HG03066 (cell line): ENCODE measurements around the gene RUFY3.
"Not testable (repeated sequence)": the region's sequence is repeated elsewhere in the genome, so short reads cannot be mapped to it uniquely, and the experiment has no call there.

Source experiments
- ATAC-seq: cut with Tn5 transposase; IDR thresholded peaks from one replicate; pipeline ENCODE4 v1.9.1; 2021; ENCODE audit warnings: low read depth; ENCODE audit not compliant: unreplicated experiment

The RUFY3 gene

DNA sequence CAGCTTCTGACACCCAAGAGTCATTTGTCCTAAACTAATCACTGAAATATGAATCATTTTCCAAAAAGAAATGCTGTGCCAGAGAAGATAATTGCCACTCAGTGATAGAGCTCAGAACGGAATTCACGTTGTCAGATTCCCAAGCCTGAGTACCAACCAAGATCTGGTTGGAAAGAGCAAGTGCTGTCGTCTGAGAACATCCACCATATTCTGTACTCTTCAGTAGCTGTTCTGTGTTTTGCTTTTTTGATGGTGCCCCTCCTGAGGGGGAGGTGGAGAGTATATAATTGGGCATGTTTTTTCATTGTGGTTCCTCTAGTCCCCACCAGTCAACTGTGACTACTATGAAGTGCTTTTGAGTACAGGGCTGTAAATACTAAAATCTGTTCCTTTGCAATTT lies 13.2 kb downstream of the RUFY3 start:
- peak; percentile 2 for ATAC-seq

DNA sequence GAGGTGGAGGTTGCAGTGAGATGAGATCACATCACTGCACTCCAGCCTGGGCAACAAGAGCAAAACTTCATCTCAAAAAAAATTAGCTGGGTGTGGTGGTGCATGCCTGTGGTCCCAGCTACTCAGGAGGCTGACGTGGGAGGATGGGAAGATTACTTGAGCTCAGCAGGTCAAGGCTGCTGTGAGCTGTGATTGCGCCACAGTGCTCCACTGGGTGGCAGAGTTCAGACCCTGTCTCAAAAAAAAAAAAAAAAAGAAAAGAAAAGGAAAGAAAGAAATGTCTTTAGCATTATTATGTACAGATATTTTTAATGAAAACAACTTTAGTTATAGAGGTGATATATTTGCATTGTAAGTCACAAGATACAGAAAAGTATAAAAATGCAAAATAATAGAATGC lies 14.2 kb downstream of the RUFY3 start:
- not testable (repeated sequence) for ATAC-seq

DNA sequence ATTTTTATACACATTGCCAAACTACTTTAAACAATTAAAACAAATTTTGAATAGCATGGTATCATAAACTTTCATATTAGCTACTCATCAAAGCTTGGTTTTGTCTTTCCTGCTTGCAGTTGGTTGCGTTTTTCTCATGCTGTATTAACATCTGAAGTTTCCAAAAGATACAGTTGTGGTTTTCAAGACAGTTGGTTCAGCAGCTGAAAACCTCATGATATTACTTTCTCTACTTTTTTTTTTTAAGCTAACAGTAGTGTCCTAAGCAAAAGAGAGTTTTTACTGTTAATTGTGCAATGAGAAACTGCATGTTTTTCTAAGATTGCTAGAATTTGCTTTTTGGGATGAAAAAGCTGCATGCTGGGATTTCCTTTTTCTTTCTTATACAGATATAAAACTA lies 15.2 kb downstream of the RUFY3 start:
- no peak for ATAC-seq

DNA sequence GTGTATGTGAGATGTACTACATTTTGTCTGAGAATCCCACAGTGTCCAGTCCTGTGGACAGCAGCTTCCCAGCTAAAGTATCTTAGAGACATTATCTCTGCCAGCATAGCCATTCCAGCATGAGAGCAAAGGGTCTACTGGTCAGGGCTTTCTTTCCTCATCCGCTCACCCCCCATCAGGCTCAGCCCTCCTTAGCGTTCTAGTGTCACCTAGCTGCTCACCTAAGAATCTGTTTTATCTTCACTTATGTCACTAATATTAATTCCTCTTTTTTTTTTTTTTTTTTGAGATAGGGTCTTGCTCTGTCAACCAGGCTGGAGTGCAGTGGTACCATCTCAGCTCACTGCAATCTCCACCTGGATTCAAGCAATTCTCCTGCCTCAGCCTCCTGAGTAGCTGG lies 15.6 kb downstream of the RUFY3 start:
- no peak for ATAC-seq

DNA sequence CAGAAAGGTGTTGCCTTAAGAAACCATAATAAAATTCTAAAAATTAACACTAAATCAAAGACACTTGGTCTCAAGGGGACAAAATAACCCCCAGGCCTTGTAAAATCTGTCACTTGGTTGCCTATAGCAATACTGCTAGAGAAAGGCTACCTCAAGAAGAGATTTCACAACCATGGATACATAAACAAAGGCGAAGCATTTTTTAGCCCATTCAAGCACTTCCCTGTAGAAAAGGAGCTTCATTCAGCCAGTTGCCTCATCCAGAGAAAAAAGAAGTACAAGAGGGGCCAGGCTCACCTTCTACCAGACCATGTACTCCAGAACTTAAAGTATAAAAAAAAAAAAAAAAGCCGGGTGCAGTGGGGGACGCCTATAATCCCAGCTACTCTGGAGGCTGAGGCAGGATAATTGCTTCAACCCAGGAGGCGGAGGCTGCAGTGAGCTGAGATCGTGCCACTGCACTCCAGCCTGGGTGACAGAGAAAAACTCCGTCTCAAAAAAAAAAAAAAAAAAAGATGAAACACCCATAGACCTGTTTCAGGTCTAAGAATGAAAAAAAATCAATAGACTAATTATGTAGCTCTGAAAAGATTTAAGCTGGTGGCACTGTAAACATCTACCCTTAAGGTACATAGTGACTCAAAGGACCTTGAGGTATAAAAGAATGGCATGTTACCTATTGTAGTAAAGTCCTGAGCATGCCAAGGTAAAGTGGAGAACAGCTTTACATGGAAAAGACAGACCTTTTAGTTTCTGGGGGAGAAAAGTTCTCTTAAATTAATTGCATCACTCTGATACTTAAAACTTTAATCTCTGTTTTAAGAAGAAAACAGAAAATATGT lies 18.0 kb downstream of the RUFY3 start:
- no peak for ATAC-seq

DNA sequence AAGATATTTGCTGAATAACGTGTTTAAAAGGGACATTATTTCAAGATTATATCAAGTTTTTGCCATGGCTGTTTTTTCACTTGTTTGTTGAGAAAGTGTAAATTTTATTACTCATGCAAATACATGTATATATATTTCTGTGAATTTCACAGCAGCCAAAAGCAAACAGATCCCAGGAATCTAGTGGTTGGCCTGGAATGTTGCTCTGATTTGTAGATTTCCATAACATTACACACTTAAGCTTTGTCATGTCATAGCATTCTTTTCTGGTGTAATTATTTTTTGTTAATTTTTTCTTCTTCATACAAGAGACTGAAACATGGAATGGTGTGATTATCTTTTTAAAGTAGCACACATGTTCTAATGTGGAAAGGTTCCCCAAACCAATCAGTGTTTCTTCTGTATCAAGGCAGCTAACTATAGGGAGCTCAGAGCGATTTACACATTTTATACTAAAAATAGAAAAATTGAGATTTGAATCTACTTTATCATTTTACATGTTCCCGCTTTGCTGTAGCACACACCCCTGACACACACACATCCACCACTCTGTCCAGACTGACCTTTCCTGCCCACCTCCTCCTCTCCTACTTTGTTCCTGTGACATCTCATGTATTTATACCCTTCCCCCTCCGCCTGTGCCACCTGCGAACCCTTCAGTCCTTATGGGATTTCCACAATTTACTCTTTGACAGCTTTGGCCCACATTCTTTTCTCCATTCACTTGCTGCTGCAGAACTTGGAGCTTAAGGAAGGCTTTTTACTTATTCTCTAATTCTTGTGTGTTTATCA lies 20.3 kb downstream of the RUFY3 start:
- no peak for ATAC-seq

DNA sequence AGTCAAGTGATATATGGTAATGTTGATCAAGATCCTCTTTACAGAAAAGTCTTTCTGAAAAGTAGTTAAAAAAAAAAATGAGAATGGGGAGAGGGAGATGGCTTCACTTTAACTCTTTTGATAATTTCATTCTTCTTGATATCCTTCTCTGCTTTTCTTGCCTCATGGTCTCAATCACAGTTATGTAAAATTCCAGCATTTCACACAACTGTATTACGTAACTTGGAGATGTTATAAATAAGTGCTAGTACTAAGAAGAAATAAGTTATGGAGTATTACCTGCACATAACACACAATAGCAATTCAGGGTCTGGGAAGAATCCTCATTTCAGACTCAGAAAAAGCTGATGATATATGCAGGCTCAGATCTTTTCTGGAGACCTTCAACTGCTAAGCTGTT lies 22.0 kb downstream of the RUFY3 start:
- ATAC-seq: no peak

DNA sequence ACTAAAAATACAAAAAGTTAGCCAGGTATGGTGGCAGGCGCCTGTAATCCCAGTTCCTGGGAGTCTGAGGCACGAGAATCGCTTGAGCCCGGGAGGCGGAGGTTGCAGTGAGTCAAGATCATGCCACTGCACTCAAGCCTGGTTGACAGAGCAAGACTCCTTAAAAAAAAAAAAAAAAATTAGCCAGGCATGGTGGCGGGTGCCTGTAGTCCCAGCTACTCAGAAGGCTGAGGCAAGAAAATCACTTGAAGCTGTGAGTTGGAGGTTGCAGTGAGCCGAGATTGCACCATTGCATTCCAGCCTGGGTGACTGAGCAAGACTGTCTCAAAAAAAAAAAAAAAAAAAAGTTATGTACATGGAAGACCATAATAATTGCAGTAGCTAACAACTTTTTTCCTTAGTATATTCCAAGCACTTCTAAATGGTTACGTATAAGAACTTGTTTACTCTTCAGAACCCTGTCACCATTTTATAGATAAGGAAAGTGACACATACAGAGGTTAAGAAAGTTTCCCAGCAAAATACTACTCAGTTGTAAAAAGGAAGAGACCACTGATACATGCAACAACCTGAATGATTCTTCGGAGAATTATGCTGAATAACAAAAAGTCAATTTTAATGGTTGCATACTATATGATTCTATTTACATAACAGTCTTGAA lies 24.5 kb downstream of the RUFY3 start:
- no peak for ATAC-seq

DNA sequence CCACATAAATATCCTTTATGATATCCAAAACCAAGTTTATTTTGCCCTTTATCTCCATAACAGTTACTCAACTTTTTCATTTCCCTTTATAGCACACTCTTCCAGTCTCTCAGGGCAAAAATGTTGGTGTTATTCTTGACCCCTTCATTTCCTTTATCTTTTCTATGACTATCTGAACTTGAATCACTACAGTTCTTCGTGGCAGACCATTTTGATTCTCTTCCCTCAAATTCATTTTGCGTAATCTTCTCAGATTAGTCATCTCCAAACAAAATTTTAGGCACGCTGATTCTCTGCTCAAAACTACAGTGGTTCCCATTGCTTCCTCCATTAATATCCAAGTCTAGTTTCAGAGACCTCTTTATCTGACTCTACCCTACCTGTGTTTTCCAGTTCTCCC lies 26.1 kb downstream of the RUFY3 start:
- no peak for ATAC-seq

DNA sequence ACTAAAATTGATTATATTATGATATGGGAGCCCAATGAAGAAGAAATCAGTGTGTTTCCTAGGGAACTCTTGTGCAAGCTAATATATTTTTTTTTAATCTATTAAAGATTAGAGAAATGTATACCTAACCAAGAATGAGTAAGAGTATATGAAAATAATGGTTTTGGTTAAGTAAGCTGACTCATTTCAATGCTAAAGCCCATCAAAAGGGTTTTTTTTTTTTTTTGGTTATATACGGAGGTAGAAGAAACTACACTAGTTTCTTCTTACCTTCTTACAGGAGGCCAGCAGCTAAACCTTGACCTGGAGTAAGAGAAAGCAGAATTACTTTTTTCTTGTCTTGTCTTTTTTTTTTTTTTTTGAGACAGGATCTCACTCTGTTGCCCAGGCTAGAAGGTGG lies 27.5 kb downstream of the RUFY3 start:
- peak; percentile 86 for ATAC-seq

DNA sequence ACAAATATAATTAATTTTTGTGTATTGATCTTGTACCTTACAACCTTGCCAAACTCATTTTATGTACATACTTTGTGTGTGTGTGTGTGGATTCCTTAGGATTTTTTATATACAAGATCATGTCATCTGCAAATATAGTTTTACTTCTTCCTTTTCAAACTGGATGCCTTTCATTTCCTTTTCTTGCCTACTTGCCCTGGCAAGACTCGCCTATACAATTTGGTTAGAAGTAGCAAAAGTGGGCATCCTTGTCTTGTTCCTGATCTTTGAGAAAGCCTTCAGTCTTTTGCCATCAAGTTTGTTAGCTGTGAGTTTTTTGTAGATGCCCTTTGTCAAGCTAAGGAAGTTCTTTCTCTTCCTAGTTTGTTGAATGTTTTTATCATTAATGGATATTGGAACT lies 30.5 kb downstream of the RUFY3 start:
- ATAC-seq: no peak

DNA sequence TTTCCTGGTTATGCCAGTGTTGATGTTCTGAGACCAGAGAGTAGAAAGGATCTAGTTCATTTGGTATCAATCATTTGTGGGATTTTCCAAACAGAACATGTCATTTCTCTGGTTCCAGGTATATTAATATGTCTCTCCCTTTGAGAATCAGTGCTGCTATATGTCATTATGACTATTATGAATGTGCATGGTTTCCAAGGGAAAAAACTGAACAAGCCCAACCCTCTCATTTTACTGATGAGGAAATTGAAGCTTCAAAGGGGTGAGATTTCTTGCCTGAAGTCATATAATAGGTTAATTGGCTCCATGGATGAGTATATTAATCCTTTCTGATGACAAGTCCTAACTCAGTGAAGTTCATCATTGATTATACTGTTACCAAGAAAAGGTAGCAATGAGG lies 31.9 kb downstream of the RUFY3 start:
- ATAC-seq: no peak

DNA sequence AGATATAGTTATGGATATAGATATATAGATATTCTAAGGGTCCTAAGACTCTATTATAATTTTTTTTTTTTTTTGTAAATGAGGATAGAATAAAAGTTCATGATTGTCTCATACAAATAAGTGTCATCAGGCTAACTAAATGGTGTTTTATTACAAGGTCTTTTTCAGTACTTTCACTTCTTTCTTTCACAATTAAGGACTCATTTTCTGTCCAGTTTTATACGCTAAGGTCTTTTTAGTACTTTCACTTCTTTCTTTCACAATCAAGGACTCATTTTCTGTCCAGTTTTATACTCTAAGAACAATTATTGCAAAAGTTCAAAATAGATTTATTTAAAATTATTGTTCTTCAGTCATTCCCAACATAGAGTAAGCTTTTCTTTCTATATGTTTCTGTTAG lies 32.7 kb downstream of the RUFY3 start:
- peak; percentile 78 for ATAC-seq

DNA sequence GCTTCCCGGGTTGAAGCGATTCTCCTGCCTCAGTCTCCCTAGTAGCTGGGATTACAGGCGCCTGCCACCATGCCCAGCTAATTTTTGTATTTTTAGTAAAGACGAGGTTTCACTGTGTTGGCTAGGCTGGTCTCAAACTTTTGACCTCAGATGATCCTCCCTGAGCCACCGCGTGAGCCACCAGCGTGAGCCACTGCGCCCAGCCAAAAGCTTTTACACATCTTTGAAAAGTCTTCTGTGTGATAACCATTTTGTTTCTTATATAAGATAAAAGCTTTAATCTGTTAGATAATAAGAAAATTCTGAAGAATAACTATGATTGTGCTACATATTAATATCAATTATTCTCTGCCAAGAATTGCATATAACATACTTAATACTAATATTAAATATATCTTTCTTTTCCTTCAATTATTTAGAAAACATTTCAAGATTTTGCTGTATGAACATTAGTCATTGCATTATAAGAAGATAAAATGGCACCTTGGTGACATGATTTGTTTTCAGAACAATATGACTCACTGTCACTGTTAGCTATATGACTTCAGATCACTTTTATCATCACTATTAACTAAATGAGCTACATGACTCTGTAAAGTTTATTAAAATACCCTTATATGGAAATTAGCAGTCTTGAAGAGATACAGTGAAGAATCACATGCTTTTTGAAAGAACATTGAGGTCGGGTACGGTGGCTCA lies 33.4 kb downstream of the RUFY3 start:
- no peak for ATAC-seq

DNA sequence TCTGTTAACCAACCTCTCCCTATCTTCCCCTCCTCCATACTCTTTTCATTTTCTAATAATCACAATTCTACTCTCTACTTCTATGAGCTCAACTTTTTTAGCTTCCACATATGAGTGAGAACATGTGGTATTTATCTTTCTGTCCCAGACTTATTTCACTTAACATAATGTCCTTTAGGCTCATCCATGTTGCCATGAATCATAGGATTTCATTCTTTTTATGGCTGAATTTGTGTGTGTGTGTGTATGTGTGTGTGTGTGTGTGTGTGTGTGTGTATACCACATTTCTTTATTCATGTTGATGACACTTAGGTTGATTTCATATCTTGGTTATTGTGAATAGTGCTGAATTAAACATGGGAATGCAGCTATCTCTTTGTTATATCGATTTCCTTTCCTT lies 37.4 kb downstream of the RUFY3 start:
- no peak for ATAC-seq

DNA sequence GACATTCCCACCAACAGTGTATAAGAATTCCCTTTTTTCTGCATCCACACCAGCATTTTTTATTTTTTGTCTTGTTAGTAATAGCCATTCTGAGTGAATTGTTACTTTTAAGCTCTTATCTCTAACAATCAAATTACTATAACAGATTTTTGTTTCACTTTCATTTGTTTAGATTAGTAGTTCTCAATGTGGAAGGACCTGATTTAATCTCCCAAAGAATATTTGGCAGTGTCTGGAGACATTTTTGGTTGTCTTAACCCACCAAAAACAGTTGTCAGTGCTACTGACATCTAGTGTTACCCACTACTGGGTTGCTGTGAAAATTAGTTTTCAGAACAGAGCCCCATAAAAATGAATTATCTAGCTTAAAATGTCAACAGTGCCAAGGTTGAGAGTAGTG lies 37.9 kb downstream of the RUFY3 start:
- no peak for ATAC-seq

DNA sequence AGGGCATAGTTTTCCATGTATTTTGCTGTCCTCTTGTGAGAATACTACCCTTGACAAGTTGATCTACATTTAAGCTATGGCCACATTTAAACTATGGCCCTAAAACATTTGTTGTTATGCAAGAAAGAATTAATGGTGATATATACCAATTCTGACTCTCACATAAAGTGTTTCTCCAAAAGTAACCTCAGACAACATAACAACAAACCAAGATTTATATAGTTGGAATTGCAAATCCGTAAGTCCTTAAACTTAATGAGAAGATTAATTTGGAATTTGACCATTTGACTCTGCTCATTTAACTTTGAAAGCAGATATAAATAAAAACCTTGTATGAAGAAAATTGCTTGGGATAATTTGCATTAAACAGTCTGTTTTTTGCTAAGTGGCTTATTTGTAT lies 38.9 kb downstream of the RUFY3 start:
- ATAC-seq: no peak

DNA sequence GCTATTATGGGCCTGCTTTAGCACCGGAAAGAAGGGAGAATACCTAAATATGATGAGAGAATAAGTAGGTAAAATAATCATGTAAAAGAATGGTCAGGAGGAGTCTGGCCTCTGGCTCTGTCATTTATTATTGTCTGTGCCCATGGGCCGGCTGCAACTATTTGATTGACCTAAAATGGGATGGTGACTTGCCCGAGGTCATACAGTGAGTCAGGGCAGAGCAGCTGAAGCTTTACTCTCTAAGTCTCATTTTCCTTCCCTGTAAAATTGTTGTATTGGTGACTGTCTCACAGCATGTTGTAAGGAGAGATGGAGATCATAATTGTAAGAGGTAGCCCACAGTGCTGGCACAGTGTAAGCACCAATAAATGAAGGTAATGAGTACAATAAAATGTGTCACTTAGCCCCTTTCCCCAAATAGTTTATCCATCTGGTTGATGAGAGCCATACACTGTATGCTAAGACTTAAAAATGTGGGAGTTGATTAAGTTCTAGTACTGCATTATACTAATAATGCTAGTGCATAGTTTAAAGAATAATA lies 39.6 kb downstream of the RUFY3 start:
- no peak for ATAC-seq

DNA sequence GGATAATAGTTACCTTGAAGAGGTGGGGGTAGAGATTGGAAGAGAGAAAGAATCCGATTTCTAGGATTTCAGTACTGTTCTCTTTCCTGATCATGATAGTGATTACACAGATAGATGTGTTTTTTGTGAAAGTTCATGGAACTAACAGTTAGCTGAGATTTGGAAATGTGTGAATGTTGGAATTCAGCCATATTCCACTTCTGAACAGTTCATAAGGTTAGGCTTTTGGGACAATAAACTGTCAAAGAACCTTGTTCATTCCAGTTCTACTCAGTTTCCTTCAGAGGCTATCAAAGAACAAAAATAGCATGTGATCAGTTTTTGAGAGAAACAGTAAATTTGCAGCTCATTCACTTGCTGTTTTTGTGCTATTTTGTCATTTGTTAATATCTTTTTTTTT lies 43.6 kb downstream of the RUFY3 start:
- no peak for ATAC-seq

DNA sequence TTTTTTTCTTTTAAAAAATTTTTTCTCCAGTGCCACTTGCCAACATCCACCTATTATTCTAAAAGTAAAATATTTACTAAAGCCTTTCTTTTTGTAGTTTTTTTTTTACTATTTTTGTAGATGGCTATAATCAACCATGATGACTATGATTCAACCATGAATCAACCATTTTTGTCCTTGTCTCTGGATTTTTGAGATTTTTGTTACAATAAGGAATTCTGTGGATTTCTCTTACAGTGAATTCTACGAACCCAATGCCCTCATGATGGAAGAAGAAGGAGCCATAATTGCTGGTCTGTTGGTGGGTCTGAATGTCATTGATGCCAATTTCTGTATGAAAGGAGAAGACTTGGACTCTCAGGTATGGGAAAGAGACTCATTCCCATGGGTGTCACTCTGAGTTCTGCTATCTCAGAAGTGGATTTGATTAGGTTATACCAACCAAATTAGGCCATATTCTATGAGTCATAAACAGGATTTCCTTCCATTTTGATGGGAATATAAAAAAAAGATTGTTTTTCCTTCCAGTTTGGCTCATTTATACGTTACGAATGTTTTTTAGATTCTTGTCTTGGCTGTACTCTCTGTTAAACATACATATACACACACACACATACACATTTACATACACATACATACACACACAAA lies 46.7 kb downstream of the RUFY3 start:
- ATAC-seq: no peak
